Measurements from ENCODE around the gene DUSP2. TPM values are rescaled to one million over a fixed set of nuclear protein-coding genes. Genes with fewer than 3 reads are reported as not detected.
"Not testable (repeated sequence)": the region's sequence is repeated elsewhere in the genome, so short reads cannot be mapped to it uniquely, and the experiment has no call there.

The DUSP2 gene
- total and polyA plus RNA-seq, 10 of the 15 experiments (the other 5 are each of a cell fraction or from before 2014, with no cell fraction given), result 9.7 to 212 (median 57.2) TPM

DNA sequence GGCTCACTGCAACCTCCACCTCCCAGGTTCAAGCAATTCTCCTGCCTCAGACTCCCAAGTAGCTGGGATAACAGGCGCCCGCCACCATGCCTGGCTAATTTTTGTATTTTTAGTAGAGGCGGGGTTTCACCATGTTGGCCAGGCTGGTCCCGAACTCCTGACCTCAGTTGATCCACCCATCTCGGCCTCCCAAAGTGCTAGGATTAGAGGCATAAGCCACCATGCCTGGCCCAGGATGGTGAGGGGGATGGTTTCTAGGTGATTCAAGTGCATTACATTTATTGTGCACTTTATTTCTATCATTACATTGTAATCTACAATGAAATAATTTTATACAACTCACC, 3.6 kb downstream of the DUSP2 start:
- H4K20me1 ChIP-seq (ENCODE audit: control insufficient read depth, insufficient read depth); H3K36me3 ChIP-seq (ENCODE audit: control insufficient read depth in 2 of 2, insufficient read depth in 2 of 2, low read length in 1 of 2); H2AFZ ChIP-seq (ENCODE audit: control insufficient read depth, low read depth, low read length); H3K9me3 ChIP-seq (replicated peaks; ENCODE audit: control insufficient read depth, insufficient read depth, low read length); H3K4me3 ChIP-seq; intact Hi-C loops (cut with micrococcal nuclease; ENCODE audit: unreplicated experiment); H3K9ac ChIP-seq (ENCODE audit: control insufficient read depth, insufficient read depth, low read length); ATAC-seq; DNase-seq (ENCODE audit: low read depth, low spot score); H3K27me3 ChIP-seq (replicated peaks in 1 of 2; ENCODE audit: control insufficient read depth in 2 of 2, insufficient read depth in 2 of 2, low read length in 1 of 2); H3K27ac ChIP-seq (ENCODE audit: control insufficient read depth, insufficient read depth); FAIRE-seq; BruUV-seq (replicated peaks): not testable (repeated sequence)
- peak overlapping the region; percentile 95; the same call in 1 of the 2 replicates for H3K4me2 ChIP-seq (ENCODE audit: control insufficient read depth, insufficient read depth)
- ChIA-PET RAD21 (ENCODE audit: unreplicated experiment) (interaction anchor here (1.8 to 18.1 kb wide), 5 partner anchors 16 to 120 kb away, joined by 4 to 463 read pairs (median 34); partner anchors contain the start of gene STARD7), POLR2A (interaction anchor here (1.4 to 9.5 kb wide), 5 partner anchors 17 to 67 kb away, joined by 4 to 161 read pairs (median 14); partner anchors contain the start of gene STARD7), CTCF (interaction anchor here (0.8 to 14.4 kb wide), 15 partner anchors 11 to 179 kb away, joined by 3 to 535 read pairs (median 6); no protein-coding TSS in a partner anchor), SMC1A (ENCODE audit: uncharacterized antibody, unreplicated experiment) (interaction anchor here (1.0 to 14.4 kb wide), 7 partner anchors 17 to 92 kb away, joined by 3 to 338 read pairs (median 7); no protein-coding TSS in a partner anchor)
- in situ Hi-C loops (cut with MboI), result loop anchor here (5.0 kb wide), 2 partner anchors 36 to 121 kb away; no protein-coding TSS in a partner anchor
- TF ChIP-seq EP300 (IDR thresholded peaks at IDR 0.05; ENCODE audit: borderline replicate concordance in 1 of 2, control insufficient read depth in 1 of 2, low read depth in 2 of 2, low read length in 2 of 2), result 0 out of 4 replicates have a peak, but pooled peaks of 1 of the 2 experiments have one; percentile 1
- H3K79me2 ChIP-seq (ENCODE audit: control insufficient read depth, insufficient read depth, low read length), result peaks cover 29% of the 10 kb centered on the region
- WGBS (ENCODE audit: insufficient coverage, insufficient replicate concordance, low lambda C conversion rate, missing lambda C conversion rate), result 47% methylated on average over 5 of the region's 5 CpGs
- peaks cover 24% of the 10 kb centered on the region for H3K4me1 ChIP-seq (ENCODE audit: control insufficient read depth, insufficient read depth, low read length)

- no TSS peak for BruUV-seq (replicated peaks)
- no peak overlapping the region for H3K9ac ChIP-seq (ENCODE audit: control insufficient read depth, insufficient read depth, low read length)
- TF ChIP-seq BMI1 (IDR thresholded peaks at IDR 0.05; ENCODE audit: borderline replicate concordance), result peak; percentile 48; the same call in 1 of the 2 replicates
- TF ChIP-seq, protein P1, sequence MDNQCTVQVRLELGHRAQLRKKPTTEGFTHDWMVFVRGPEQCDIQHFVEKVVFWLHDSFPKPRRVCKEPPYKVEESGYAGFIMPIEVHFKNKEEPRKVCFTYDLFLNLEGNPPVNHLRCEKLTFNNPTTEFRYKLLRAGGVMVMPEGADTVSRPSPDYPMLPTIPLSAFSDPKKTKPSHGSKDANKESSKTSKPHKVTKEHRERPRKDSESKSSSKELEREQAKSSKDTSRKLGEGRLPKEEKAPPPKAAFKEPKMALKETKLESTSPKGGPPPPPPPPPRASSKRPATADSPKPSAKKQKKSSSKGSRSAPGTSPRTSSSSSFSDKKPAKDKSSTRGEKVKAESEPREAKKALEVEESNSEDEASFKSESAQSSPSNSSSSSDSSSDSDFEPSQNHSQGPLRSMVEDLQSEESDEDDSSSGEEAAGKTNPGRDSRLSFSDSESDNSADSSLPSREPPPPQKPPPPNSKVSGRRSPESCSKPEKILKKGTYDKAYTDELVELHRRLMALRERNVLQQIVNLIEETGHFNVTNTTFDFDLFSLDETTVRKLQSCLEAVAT (IDR thresholded peaks at IDR 0.05), result peak; percentile 14; the same call in 1 of the 2 replicates
- no peak for TF ChIP-seq SREBF2 (IDR thresholded peaks at IDR 0.05; ENCODE audit: low read length)
- no peak for TF ChIP-seq HCFC1 (IDR thresholded peaks at IDR 0.05; ENCODE audit: low read length)
- no peak for TF ChIP-seq CBX3 (IDR thresholded peaks at IDR 0.05; ENCODE audit: borderline replicate concordance, low read depth)
- no peak for TF ChIP-seq HDAC6 (IDR thresholded peaks at IDR 0.05; ENCODE audit: unreplicated experiment)
- peak in 1 of 2 experiments; percentile 21; a peak in 1 of 4 replicates for TF ChIP-seq BHLHE40 (IDR thresholded peaks at IDR 0.05; ENCODE audit: borderline replicate concordance in 1 of 2, low read depth in 2 of 2, low read length in 1 of 2)
- TF ChIP-seq E2F8 (IDR thresholded peaks at IDR 0.05; ENCODE audit: low read depth, partially characterized antibody), result no peak
Measured at GRCh38 chr2:96140941-96141623, 4.2 kb downstream of the DUSP2 start.

More at GRCh38 chr2:96140941-96141623, 4.2 kb downstream of the DUSP2 start:
- no peak for ATAC-seq
- no peaks in the 10 kb centered on the region for H3K9me3 ChIP-seq (replicated peaks; ENCODE audit: control insufficient read depth, insufficient read depth, low read length)
- no peak overlapping the region for H3K4me3 ChIP-seq
- DNase-seq (ENCODE audit: low read depth, low spot score), result no peak
- no peak for FAIRE-seq
- no peaks in the 10 kb centered on the region for H4K20me1 ChIP-seq (ENCODE audit: control insufficient read depth, insufficient read depth)
- RAD21 ChIA-PET (ENCODE audit: unreplicated experiment), result interaction anchor here (0.6 to 18.1 kb wide), 7 partner anchors 11 to 120 kb away, joined by 3 to 463 read pairs (median 9); partner anchors contain the start of gene STARD7
- H3K27me3 ChIP-seq (replicated peaks in 1 of 2; ENCODE audit: control insufficient read depth in 2 of 2, insufficient read depth in 2 of 2, low read length in 1 of 2), result no peaks in the 10 kb centered on the region; a peak in 1 of 4 replicates
- CTCF ChIA-PET, result interaction anchor here (0.8 to 14.4 kb wide), 19 partner anchors 10 to 148 kb away, joined by 3 to 535 read pairs (median 6); no protein-coding TSS in a partner anchor
- intact Hi-C loops (cut with micrococcal nuclease; ENCODE audit: unreplicated experiment), result no loop called here
- H3K27ac ChIP-seq (ENCODE audit: control insufficient read depth, insufficient read depth), result no peak overlapping the region
- H2AFZ ChIP-seq (ENCODE audit: control insufficient read depth, low read depth, low read length), result no peak overlapping the region
- H3K36me3 ChIP-seq (ENCODE audit: control insufficient read depth in 2 of 2, insufficient read depth in 2 of 2, low read length in 1 of 2), result peaks cover 7% of the 10 kb centered on the region in 2 experiments; a peak in 2 of 4 replicates
- WGBS (ENCODE audit: insufficient coverage, insufficient replicate concordance, low lambda C conversion rate, missing lambda C conversion rate), result 81% methylated on average over 13 of the region's 13 CpGs
- in situ Hi-C loops (cut with MboI), result loop anchor here (5.0 kb wide), 2 partner anchors 36 to 121 kb away; no protein-coding TSS in a partner anchor
- peaks cover 19% of the 10 kb centered on the region for H3K4me1 ChIP-seq (ENCODE audit: control insufficient read depth, insufficient read depth, low read length)
- no peak overlapping the region for H3K4me2 ChIP-seq (ENCODE audit: control insufficient read depth, insufficient read depth)
- SMC1A ChIA-PET (ENCODE audit: uncharacterized antibody, unreplicated experiment), result interaction anchor here (0.8 to 14.4 kb wide), 9 partner anchors 10 to 93 kb away, joined by 3 to 338 read pairs (median 5); no protein-coding TSS in a partner anchor
- H3K79me2 ChIP-seq (ENCODE audit: control insufficient read depth, insufficient read depth, low read length), result peaks cover 29% of the 10 kb centered on the region
- POLR2A ChIA-PET, result interaction anchor here (1.2 to 9.5 kb wide), 5 partner anchors 17 to 67 kb away, joined by 4 to 161 read pairs (median 15); partner anchors contain the start of gene STARD7

All from GM12878 (cell line).